Measurements from ENCODE around the gene POU2F2.

The POU2F2 gene

GRCh38 chr19:42161616-42162263 lies 29.5 kb upstream of the POU2F2 start:
- no peak overlapping the region for H3K18ac ChIP-seq (ENCODE audit: low read length)
- H3K56ac ChIP-seq (ENCODE audit: low read length) = no peak overlapping the region
- DNase-seq = no peak
- no peak overlapping the region for H3K4me2 ChIP-seq (ENCODE audit: low read length)
- WGBS (ENCODE audit: extremely low coverage, insufficient coverage, low lambda C conversion rate) = no CpG with 5 or more reads among the region's 21 CpGs
- no peaks in the 10 kb centered on the region for H3K27me3 ChIP-seq (ENCODE audit: insufficient read depth, low read length, poor library complexity)
- no peak overlapping the region for H2BK15ac ChIP-seq (replicated peaks; ENCODE audit: low read depth)
- no peak overlapping the region for H4K8ac ChIP-seq (ENCODE audit: low read depth, low read length)
- H3K36me3 ChIP-seq (ENCODE audit: control insufficient read depth, insufficient read depth, low read length) = no peaks in the 10 kb centered on the region
- H3K79me2 ChIP-seq (ENCODE audit: control insufficient read depth, insufficient read depth, low read length) = no peaks in the 10 kb centered on the region
- H3K4me1 ChIP-seq (ENCODE audit: control insufficient read depth, low read depth, low read length) = no peaks in the 10 kb centered on the region
- H3K4me3 ChIP-seq (ENCODE audit: low read length) = no peak overlapping the region
- H2BK120ac ChIP-seq (ENCODE audit: low read depth, low read length) = no peak overlapping the region
- H2BK5ac ChIP-seq (ENCODE audit: low read length) = no peak overlapping the region
- no peak overlapping the region for H3K23ac ChIP-seq (ENCODE audit: low read length)
- H2AK5ac ChIP-seq (ENCODE audit: low read length) = no peak overlapping the region
- H4K5ac ChIP-seq (ENCODE audit: low read length) = no peak overlapping the region
- H3K79me1 ChIP-seq (ENCODE audit: low read length) = no peaks in the 10 kb centered on the region
- no peak overlapping the region for H3K4ac ChIP-seq (ENCODE audit: low read depth, low read length)
- no peak overlapping the region for H3K27ac ChIP-seq (ENCODE audit: low read depth, low read length)
- H3K9ac ChIP-seq (ENCODE audit: low read length) = no peak overlapping the region

- Histone ChIP-seq H3K27ac (ENCODE audit: low read depth, low read length) (no peak overlapping the region), H3K4me3 (ENCODE audit: low read length) (no peak overlapping the region), H2BK15ac (replicated peaks; ENCODE audit: low read depth) (no peak overlapping the region), H3K4me2 (ENCODE audit: low read length) (no peak overlapping the region), H3K36me3 (ENCODE audit: control insufficient read depth, insufficient read depth, low read length) (no peaks in the 10 kb centered on the region), H2BK120ac (ENCODE audit: low read depth, low read length) (no peak overlapping the region), H4K5ac (ENCODE audit: low read length) (no peak overlapping the region), H3K9ac (ENCODE audit: low read length) (no peak overlapping the region), H3K4me1 (ENCODE audit: control insufficient read depth, low read depth, low read length) (no peaks in the 10 kb centered on the region), H3K79me1 (ENCODE audit: low read length) (no peaks in the 10 kb centered on the region), H3K18ac (ENCODE audit: low read length) (no peak overlapping the region), H3K4ac (ENCODE audit: low read depth, low read length) (no peak overlapping the region), H3K56ac (ENCODE audit: low read length) (no peak overlapping the region), H2BK5ac (ENCODE audit: low read length) (no peak overlapping the region), H3K79me2 (ENCODE audit: control insufficient read depth, insufficient read depth, low read length) (no peaks in the 10 kb centered on the region), H2AK5ac (ENCODE audit: low read length) (no peak overlapping the region), H4K8ac (ENCODE audit: low read depth, low read length) (no peak overlapping the region), H3K27me3 (ENCODE audit: insufficient read depth, low read length, poor library complexity) (no peaks in the 10 kb centered on the region), H3K23ac (ENCODE audit: low read length) (no peak overlapping the region)
- no peak for DNase-seq
- WGBS (ENCODE audit: extremely low coverage, insufficient coverage, low lambda C conversion rate) = no CpG with 5 or more reads among the region's 7 CpGs
Measured at GRCh38 chr19:42159942-42160341, 27.7 kb upstream of the POU2F2 start.

DNA sequence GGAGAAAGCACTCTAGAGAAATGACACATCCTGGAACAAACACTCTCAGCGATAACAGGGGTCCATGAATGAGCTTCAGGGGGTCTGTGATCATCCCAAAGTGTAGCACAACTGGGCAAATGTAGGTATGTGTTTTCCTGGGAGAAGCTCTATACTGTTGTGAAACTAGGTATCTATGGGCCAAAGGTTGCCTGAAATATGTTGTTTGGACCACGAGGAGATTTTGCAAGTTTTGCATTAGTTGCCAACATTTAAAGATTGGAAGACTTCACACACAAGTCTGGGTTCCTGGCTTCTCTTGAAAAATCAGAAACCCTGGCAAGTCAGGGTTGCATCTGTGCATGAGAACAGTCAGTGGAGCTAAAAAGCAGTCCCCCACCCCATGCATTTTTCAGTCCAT lies 26.7 kb upstream of the POU2F2 start:
- H3K4me2 ChIP-seq (ENCODE audit: low read length) = no peak overlapping the region
- H3K56ac ChIP-seq (ENCODE audit: low read length) = no peak overlapping the region
- H2BK5ac ChIP-seq (ENCODE audit: low read length) = no peak overlapping the region
- DNase-seq = no peak
- H3K36me3 ChIP-seq (ENCODE audit: control insufficient read depth, insufficient read depth, low read length) = no peaks in the 10 kb centered on the region
- no peaks in the 10 kb centered on the region for H3K27me3 ChIP-seq (ENCODE audit: insufficient read depth, low read length, poor library complexity)
- H2BK15ac ChIP-seq (replicated peaks; ENCODE audit: low read depth) = no peak overlapping the region
- no peaks in the 10 kb centered on the region for H3K79me2 ChIP-seq (ENCODE audit: control insufficient read depth, insufficient read depth, low read length)
- H3K27ac ChIP-seq (ENCODE audit: low read depth, low read length) = no peak overlapping the region
- no CpG with 5 or more reads among the region's 2 CpGs for WGBS (ENCODE audit: extremely low coverage, insufficient coverage, low lambda C conversion rate)
- no peak overlapping the region for H3K18ac ChIP-seq (ENCODE audit: low read length)
- no peak overlapping the region for H3K23ac ChIP-seq (ENCODE audit: low read length)
- H3K4me3 ChIP-seq (ENCODE audit: low read length) = no peak overlapping the region
- H3K79me1 ChIP-seq (ENCODE audit: low read length) = no peaks in the 10 kb centered on the region
- H2AK5ac ChIP-seq (ENCODE audit: low read length) = no peak overlapping the region
- H4K5ac ChIP-seq (ENCODE audit: low read length) = no peak overlapping the region
- H4K8ac ChIP-seq (ENCODE audit: low read depth, low read length) = no peak overlapping the region
- H3K4ac ChIP-seq (ENCODE audit: low read depth, low read length) = no peak overlapping the region
- no peaks in the 10 kb centered on the region for H3K4me1 ChIP-seq (ENCODE audit: control insufficient read depth, low read depth, low read length)
- H2BK120ac ChIP-seq (ENCODE audit: low read depth, low read length) = no peak overlapping the region
- no peak overlapping the region for H3K9ac ChIP-seq (ENCODE audit: low read length)

DNA sequence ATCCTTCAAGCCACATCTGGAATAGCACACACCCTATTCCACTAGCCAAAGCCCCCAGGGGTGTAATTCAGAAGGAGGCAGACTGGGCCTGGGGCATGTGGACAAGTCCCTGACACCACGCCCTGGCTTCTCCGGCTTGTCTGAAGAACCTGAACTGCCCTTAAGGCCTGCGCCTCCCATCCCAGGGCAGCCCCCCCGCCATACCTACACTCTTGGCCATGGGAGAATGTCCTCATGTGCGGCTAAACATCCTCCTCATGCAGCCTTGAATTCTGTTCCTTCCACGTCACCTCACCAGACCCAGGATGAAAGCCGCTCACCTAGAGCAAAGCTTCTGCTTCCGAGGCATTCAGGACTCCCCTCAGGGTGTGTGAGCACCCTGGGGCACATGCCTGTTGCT lies 24.3 kb upstream of the POU2F2 start:
- Histone ChIP-seq H3K56ac (ENCODE audit: low read length) (no peak overlapping the region), H2AK5ac (ENCODE audit: low read length) (no peak overlapping the region), H3K23ac (ENCODE audit: low read length) (no peak overlapping the region), H3K4ac (ENCODE audit: low read depth, low read length) (no peak overlapping the region), H2BK120ac (ENCODE audit: low read depth, low read length) (no peak overlapping the region), H3K9ac (ENCODE audit: low read length) (no peak overlapping the region), H3K18ac (ENCODE audit: low read length) (no peak overlapping the region), H3K4me3 (ENCODE audit: low read length) (no peak overlapping the region), H4K8ac (ENCODE audit: low read depth, low read length) (no peak overlapping the region), H3K27ac (ENCODE audit: low read depth, low read length) (no peak overlapping the region), H3K4me2 (ENCODE audit: low read length) (no peak overlapping the region), H2BK5ac (ENCODE audit: low read length) (no peak overlapping the region), H2BK15ac (replicated peaks; ENCODE audit: low read depth) (no peak overlapping the region), H3K79me1 (ENCODE audit: low read length) (no peaks in the 10 kb centered on the region), H3K79me2 (ENCODE audit: control insufficient read depth, insufficient read depth, low read length) (no peaks in the 10 kb centered on the region), H4K5ac (ENCODE audit: low read length) (no peak overlapping the region), H3K4me1 (ENCODE audit: control insufficient read depth, low read depth, low read length) (no peaks in the 10 kb centered on the region), H3K27me3 (ENCODE audit: insufficient read depth, low read length, poor library complexity) (no peaks in the 10 kb centered on the region), H3K36me3 (ENCODE audit: control insufficient read depth, insufficient read depth, low read length) (no peaks in the 10 kb centered on the region)
- no peak for DNase-seq
- no CpG with 5 or more reads among the region's 8 CpGs for WGBS (ENCODE audit: extremely low coverage, insufficient coverage, low lambda C conversion rate)

- Histone ChIP-seq H3K4me2 (ENCODE audit: low read length) (no peak overlapping the region), H3K4ac (ENCODE audit: low read depth, low read length) (no peak overlapping the region), H3K4me1 (ENCODE audit: control insufficient read depth, low read depth, low read length) (peaks cover 1% of the 10 kb centered on the region), H3K79me2 (ENCODE audit: control insufficient read depth, insufficient read depth, low read length) (no peaks in the 10 kb centered on the region), H3K18ac (ENCODE audit: low read length) (no peak overlapping the region), H2BK120ac (ENCODE audit: low read depth, low read length) (no peak overlapping the region), H2AK5ac (ENCODE audit: low read length) (no peak overlapping the region), H3K9ac (ENCODE audit: low read length) (peak overlapping the region; percentile 3), H3K4me3 (ENCODE audit: low read length) (no peak overlapping the region), H3K27me3 (ENCODE audit: insufficient read depth, low read length, poor library complexity) (no peaks in the 10 kb centered on the region), H3K56ac (ENCODE audit: low read length) (no peak overlapping the region), H3K36me3 (ENCODE audit: control insufficient read depth, insufficient read depth, low read length) (no peaks in the 10 kb centered on the region), H2BK15ac (replicated peaks; ENCODE audit: low read depth) (no peak overlapping the region), H4K5ac (ENCODE audit: low read length) (no peak overlapping the region), H2BK5ac (ENCODE audit: low read length) (no peak overlapping the region), H4K8ac (ENCODE audit: low read depth, low read length) (no peak overlapping the region), H3K79me1 (ENCODE audit: low read length) (no peaks in the 10 kb centered on the region), H3K27ac (ENCODE audit: low read depth, low read length) (no peak overlapping the region), H3K23ac (ENCODE audit: low read length) (no peak overlapping the region)
- WGBS (ENCODE audit: extremely low coverage, insufficient coverage, low lambda C conversion rate) = no CpG with 5 or more reads among the region's 10 CpGs
- DNase-seq = no peak
Measured at GRCh38 chr19:42155796-42156195, 23.6 kb upstream of the POU2F2 start.
